HepG2 (cell line): ENCODE data around the gene TPGS1. TPM values are rescaled to one million over a fixed set of nuclear protein-coding genes. Genes with fewer than 3 reads are reported as not detected.
A peak's percentile ranks its signal among the peaks of the same experiment; 100 is the strongest.

Source experiments
- CBFB ChIP-seq: sonication (generic); formaldehyde crosslinking; IDR thresholded peaks from 2 replicates; pipeline ENCODE4 v1.4.0; 2020; ENCODE audit warnings: missing genetic modification reagents
- CREM ChIP-seq, 2 experiments: sonication (generic) in 1 of 2; formaldehyde crosslinking in 1 of 2; IDR thresholded peaks; 2 replicates each; pipeline versions ENCODE4 v1.4.0 to v1.6.1; 2016 to 2020; ENCODE audit warnings: antibody characterized with exemption in 1 of 2, mild to moderate bottlenecking in 1 of 2, missing genetic modification reagents in 1 of 2
- DPF2 ChIP-seq: sonication (generic); formaldehyde crosslinking; IDR thresholded peaks from 2 replicates; pipeline ENCODE4 v1.4.0; 2020; ENCODE audit warnings: mild to moderate bottlenecking, low read depth, missing genetic modification reagents, borderline replicate concordance
- HCFC1 ChIP-seq: fragments of 150-350 bp; IDR thresholded peaks from 2 replicates; pipeline ENCODE4 v1.6.1; 2014; ENCODE audit warnings: low read depth, low read length
- HDAC1 ChIP-seq: sonication (generic); formaldehyde crosslinking; IDR thresholded peaks from 2 replicates; pipeline ENCODE4 v1.5.1; 2020; ENCODE audit warnings: mild to moderate bottlenecking, missing genetic modification reagents
- HMG20A ChIP-seq: IDR thresholded peaks from 2 replicates; pipeline ENCODE4 v1.6.1; 2016; ENCODE audit warnings: borderline replicate concordance
- HOXA3 ChIP-seq: sonication (generic); formaldehyde crosslinking; IDR thresholded peaks from 2 replicates; pipeline ENCODE4 v1.5.0; 2020; ENCODE audit warnings: missing genetic modification reagents
- MATR3 ChIP-seq: sonication (generic); formaldehyde crosslinking; IDR thresholded peaks from 2 replicates; pipeline ENCODE4 v1.4.0; 2020; ENCODE audit warnings: missing genetic modification reagents
- MBNL3 ChIP-seq: fragments of 250-450 bp; sonication (Bioruptor Pico); conservative IDR thresholded peaks from 2 replicates; pipeline ENCODE4 v1.8.0; 2022; ENCODE audit warnings: mild to moderate bottlenecking, inconsistent platforms
- MIER2 ChIP-seq: IDR thresholded peaks from 2 replicates; pipeline ENCODE4 v1.6.1; 2016; ENCODE audit warnings: missing biosample characterization, missing genetic modification reagents
- RBM22 ChIP-seq: fragments of 200-400 bp; formaldehyde crosslinking; optimal IDR thresholded peaks from 2 replicates; pipeline ENCODE3; 2017; ENCODE audit warnings: mild to moderate bottlenecking, low read length, moderate library complexity
- SP1 ChIP-seq, 2 experiments: fragments of 450-650 bp in 1 of 2; sonication (generic) in 1 of 2; formaldehyde crosslinking in 1 of 2; IDR thresholded peaks; 2 replicates each; pipeline versions ENCODE4 v1.4.0 to v1.6.1; 2016 to 2020; ENCODE audit warnings: missing genetic modification reagents in 1 of 2
- SSRP1 ChIP-seq: IDR thresholded peaks from 2 replicates; pipeline ENCODE4 v1.6.1; 2016; ENCODE audit warnings: control low read depth
- TAF15 ChIP-seq: fragments of 200-400 bp; formaldehyde crosslinking; IDR thresholded peaks from one replicate; pipeline ENCODE4 v1.6.1; 2018; ENCODE audit warnings: mild to moderate bottlenecking, low read depth, low read length; ENCODE audit not compliant: poor library complexity, severe bottlenecking
- TSC22D2 ChIP-seq: sonication (generic); formaldehyde crosslinking; IDR thresholded peaks from 2 replicates; pipeline ENCODE4 v1.5.1; 2020; ENCODE audit warnings: missing genetic modification reagents, mild to moderate bottlenecking, borderline replicate concordance
- ZBTB20 ChIP-seq: sonication (generic); formaldehyde crosslinking; IDR thresholded peaks from 2 replicates; pipeline ENCODE4 v1.8.1; 2023; ENCODE audit warnings: missing genetic modification reagents, low read depth, mild to moderate bottlenecking, borderline replicate concordance
- ZNF33B ChIP-seq: sonication (generic); formaldehyde crosslinking; IDR thresholded peaks from 2 replicates; pipeline ENCODE4 v1.5.1; 2020; ENCODE audit warnings: mild to moderate bottlenecking, missing genetic modification reagents
- ZNF569 ChIP-seq: sonication (generic); formaldehyde crosslinking; IDR thresholded peaks from 2 replicates; pipeline ENCODE4 v1.5.0; 2020; ENCODE audit warnings: mild to moderate bottlenecking, missing genetic modification reagents, moderate library complexity, borderline replicate concordance
- ZNF572 ChIP-seq: sonication (generic); formaldehyde crosslinking; IDR thresholded peaks from 2 replicates; pipeline ENCODE4 v1.5.1; 2020; ENCODE audit warnings: mild to moderate bottlenecking, missing genetic modification reagents
- ZNF891 ChIP-seq: sonication (generic); formaldehyde crosslinking; IDR thresholded peaks from 2 replicates; pipeline ENCODE4 v1.5.0; 2020; ENCODE audit warnings: mild to moderate bottlenecking, missing genetic modification reagents
- polyA plus RNA-seq, 8 experiments: library from polyadenylated mRNA; depleted of rRNA in 3 of 8; stranded (reverse) in 7 of 8; unstranded in 1 of 8; fragments of >200 nt; fragmentation: Illumina TruSeq in 4 of 8; extraction: Trizol in 4 of 8; gene quantifications; 2 replicates each; pipeline versions ENCODE4 v1.2.1 to v1.2.3, GENCODE V29; 2011 to 2016; ENCODE audit warnings: low read depth in 4 of 8, missing spikeins in 1 of 8, mixed read lengths in 1 of 8; ENCODE audit not compliant: insufficient read depth in 1 of 8
- total RNA-seq, 5 experiments: library from RNA; depleted of rRNA; stranded (reverse); fragments of >200 nt; fragmentation: Illumina TruSeq; extraction: Trizol; gene quantifications; 2 replicates each; pipeline ENCODE4 v1.2.3, GENCODE V29; 2016; ENCODE audit warnings: low read depth in 1 of 5
- TF ChIP-seq, protein P1 (sequence below): sonication (generic); formaldehyde crosslinking; IDR thresholded peaks from 2 replicates; pipeline ENCODE4 v1.5.1; 2020; ENCODE audit warnings: missing genetic modification reagents, mild to moderate bottlenecking, borderline replicate concordance
- TF ChIP-seq, protein P2 (sequence below): sonication (generic); formaldehyde crosslinking; IDR thresholded peaks from 2 replicates; pipeline ENCODE4 v1.5.0; 2020; ENCODE audit warnings: mild to moderate bottlenecking, missing genetic modification reagents
- TF ChIP-seq, protein P3 (sequence below), 2 experiments: sonication (generic) in 1 of 2; formaldehyde crosslinking in 1 of 2; IDR thresholded peaks; 2 replicates each; pipeline versions ENCODE4 v1.5.1 to v1.6.1; 2011 to 2020; ENCODE audit warnings: borderline replicate concordance in 1 of 2, low read depth in 1 of 2, low read length in 1 of 2, mild to moderate bottlenecking in 1 of 2, missing genetic modification reagents in 1 of 2, moderate library complexity in 1 of 2
- TF ChIP-seq, protein P4 (sequence below): IDR thresholded peaks from 2 replicates; pipeline ENCODE4 v1.6.1; 2016; ENCODE audit warnings: mild to moderate bottlenecking

The TPGS1 gene
- total and polyA plus RNA-seq, 2 of the 13 experiments (the other 11 are each of a cell fraction or from before 2014, with no cell fraction given) = 1.1 to 6.2 TPM

DNA sequence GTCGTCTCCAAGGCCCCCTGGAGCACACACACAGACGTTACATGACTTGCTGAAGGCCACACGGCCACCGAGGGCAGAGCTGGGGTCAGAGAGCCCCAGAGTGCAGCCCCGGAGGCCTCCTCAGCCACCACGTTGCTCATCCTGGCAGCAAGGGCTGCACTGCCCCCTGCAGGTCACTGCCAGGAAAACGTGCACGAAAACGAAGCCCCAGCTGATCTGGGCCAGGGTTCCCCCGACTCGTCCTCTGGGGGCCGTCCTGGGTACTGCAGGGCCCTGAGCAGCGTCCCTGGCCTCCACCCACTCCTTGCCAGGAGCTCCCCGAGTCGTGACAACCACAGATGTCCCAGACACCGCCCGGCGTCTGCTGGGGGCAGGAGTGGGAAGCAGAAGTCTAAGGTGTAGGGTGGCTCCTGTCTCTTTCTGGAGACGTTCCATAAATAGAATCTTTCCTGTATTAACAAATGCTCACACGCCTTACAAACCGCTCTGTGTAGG lies 3.4 kb downstream of the TPGS1 start (continued):
- TF ChIP-seq, protein P1, sequence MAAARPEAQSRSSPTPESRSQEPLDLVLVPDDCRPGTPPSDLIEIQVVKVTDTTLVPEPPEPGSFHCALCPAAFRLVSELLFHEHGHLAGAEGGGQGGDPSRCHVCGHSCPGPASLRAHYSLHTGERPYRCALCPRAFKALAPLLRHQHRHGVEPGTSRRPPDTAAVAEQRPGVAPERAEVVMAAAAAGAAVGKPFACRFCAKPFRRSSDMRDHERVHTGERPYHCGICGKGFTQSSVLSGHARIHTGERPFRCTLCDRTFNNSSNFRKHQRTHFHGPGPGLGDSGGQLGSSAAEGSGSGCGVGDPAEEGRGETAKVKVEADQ = no peak
- TF ChIP-seq ZNF569 (CRISPR knock-in tag) (no peak), RBM22 (no peak), MIER2 (CRISPR knock-in tag) (0 out of 2 replicates have a peak, but pooled peaks have one; percentile 33), ZNF33B (CRISPR knock-in tag) (0 out of 2 replicates have a peak, but pooled peaks have one; percentile 44), CREM (IDR thresholded peaks at IDR 0.05) (peak; percentile 30; the same call in 1 of the 2 replicates), CREM (CRISPR knock-in tag; IDR thresholded peaks at IDR 0.05) (no peak), HDAC1 (CRISPR knock-in tag) (peak; percentile 71), ZNF572 (no peak), DPF2 (CRISPR knock-in tag) (no peak), MBNL3 (CRISPR knock-in tag) (no peak), ZBTB20 (CRISPR knock-in tag) (no peak), ZNF891 (peak; percentile 19; the same call in 1 of the 2 replicates), CBFB (peak; percentile 76; the same call in 1 of the 2 replicates), HOXA3 (peak; percentile 78), SSRP1 (0 out of 2 replicates have a peak, but pooled peaks have one; percentile 59), SP1 (IDR thresholded peaks at IDR 0.05) (no peak), SP1 (CRISPR knock-in tag; IDR thresholded peaks at IDR 0.05) (peak; percentile 56), HCFC1 (peak; percentile 45), TSC22D2 (CRISPR knock-in tag) (no peak), TAF15 (no peak), HMG20A (CRISPR knock-in tag) (no peak), MATR3 (no peak)
- TF ChIP-seq, protein P2, sequence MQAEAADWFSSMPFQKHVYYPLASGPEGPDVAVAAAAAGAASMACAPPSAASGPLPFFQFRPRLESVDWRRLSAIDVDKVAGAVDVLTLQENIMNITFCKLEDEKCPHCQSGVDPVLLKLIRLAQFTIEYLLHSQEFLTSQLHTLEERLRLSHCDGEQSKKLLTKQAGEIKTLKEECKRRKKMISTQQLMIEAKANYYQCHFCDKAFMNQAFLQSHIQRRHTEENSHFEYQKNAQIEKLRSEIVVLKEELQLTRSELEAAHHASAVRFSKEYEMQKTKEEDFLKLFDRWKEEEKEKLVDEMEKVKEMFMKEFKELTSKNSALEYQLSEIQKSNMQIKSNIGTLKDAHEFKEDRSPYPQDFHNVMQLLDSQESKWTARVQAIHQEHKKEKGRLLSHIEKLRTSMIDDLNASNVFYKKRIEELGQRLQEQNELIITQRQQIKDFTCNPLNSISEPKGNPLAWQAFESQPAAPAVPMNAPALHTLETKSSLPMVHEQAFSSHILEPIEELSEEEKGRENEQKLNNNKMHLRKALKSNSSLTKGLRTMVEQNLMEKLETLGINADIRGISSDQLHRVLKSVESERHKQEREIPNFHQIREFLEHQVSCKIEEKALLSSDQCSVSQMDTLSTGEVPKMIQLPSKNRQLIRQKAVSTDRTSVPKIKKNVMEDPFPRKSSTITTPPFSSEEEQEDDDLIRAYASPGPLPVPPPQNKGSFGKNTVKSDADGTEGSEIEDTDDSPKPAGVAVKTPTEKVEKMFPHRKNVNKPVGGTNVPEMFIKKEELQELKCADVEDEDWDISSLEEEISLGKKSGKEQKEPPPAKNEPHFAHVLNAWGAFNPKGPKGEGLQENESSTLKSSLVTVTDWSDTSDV (CRISPR knock-in tag) = no peak
- TF ChIP-seq, protein P3, sequence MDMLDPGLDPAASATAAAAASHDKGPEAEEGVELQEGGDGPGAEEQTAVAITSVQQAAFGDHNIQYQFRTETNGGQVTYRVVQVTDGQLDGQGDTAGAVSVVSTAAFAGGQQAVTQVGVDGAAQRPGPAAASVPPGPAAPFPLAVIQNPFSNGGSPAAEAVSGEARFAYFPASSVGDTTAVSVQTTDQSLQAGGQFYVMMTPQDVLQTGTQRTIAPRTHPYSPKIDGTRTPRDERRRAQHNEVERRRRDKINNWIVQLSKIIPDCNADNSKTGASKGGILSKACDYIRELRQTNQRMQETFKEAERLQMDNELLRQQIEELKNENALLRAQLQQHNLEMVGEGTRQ (IDR thresholded peaks at IDR 0.05; ENCODE audit: low read depth, low read length) = no peak
- TF ChIP-seq, protein P3 (CRISPR knock-in tag; IDR thresholded peaks at IDR 0.05; ENCODE audit: borderline replicate concordance) = no peak
- TF ChIP-seq, protein P4, sequence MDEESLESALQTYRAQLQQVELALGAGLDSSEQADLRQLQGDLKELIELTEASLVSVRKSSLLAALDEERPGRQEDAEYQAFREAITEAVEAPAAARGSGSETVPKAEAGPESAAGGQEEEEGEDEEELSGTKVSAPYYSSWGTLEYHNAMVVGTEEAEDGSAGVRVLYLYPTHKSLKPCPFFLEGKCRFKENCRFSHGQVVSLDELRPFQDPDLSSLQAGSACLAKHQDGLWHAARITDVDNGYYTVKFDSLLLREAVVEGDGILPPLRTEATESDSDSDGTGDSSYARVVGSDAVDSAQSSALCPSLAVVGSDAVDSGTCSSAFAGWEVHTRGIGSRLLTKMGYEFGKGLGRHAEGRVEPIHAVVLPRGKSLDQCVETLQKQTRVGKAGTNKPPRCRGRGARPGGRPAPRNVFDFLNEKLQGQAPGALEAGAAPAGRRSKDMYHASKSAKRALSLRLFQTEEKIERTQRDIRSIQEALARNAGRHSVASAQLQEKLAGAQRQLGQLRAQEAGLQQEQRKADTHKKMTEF (CRISPR knock-in tag) = no peak
